Measurements from ENCODE around the gene PACC1. TPM values are rescaled to one million over a fixed set of nuclear protein-coding genes. Genes with fewer than 3 reads are reported as not detected.

The PACC1 gene
- total RNA-seq (2022; extraction: Qiagen RNA extraction) = 12.9 to 16.9 TPM (median 16.4 TPM) in 5 replicates

GRCh38 chr1:212414328-212415106, at the start of gene PACC1:
PACC1 (minus strand) TSS chr1:212414886; CDS start chr1:212414757, 129 bp downstream.

GRCh38 chr1:212432661-212433576, 18.2 kb upstream of the PACC1 start, which contains the start of gene NENF:
NENF (plus strand) TSS chr1:212432920; CDS start chr1:212432944, 24 bp downstream.

Other genes with a start within 250 kb of the PACC1 start
- 18.8 to 23.2 TPM (median 22.9 TPM) in 5 replicates for gene PPP2R5A, start 129.5 kb downstream of the PACC1 start, total RNA-seq (2022; extraction: Qiagen RNA extraction)
- gene NENF, start 18.0 kb upstream of the PACC1 start, total RNA-seq (2022; extraction: Qiagen RNA extraction) = 96.4 to 117 TPM (median 111 TPM) in 5 replicates
- 20.8 to 37.6 TPM (median 26.9 TPM) in 5 replicates for gene ATF3, start 193.9 kb upstream of the PACC1 start, total RNA-seq (2022; extraction: Qiagen RNA extraction)

Data from A549 treated with dexamethasone at 1 μM for 4 hours (cell line).